HG03103 (cell line): ENCODE results near the gene SORCS1.
A peak's percentile ranks its signal among the peaks of the same experiment; 100 is the strongest.

Experiments used
- ATAC-seq: cut with Tn5 transposase; IDR thresholded peaks from one replicate; pipeline ENCODE4 v1.9.1; 2021; ENCODE audit warnings: low read depth; ENCODE audit not compliant: unreplicated experiment

Gene SORCS1

DNA sequence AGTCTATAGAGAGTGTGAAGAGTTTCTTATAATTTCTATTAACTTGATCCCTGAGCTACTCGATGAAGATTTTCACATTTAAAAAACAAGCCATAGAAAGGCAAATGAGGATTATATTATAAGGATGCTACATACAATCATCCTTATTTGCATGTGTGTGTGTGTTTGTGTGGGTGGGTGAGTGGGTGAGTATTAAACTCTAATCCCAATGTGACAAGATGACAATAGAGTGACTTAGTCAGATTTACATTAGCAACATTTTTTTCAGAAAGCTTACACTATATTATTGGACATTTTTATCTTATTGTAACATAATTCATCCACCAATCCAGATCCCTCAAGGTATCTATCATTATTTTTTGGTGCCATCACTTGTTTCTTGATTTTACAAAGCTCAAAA is 331.7 kb downstream of the SORCS1 start:
- no peak for ATAC-seq

DNA sequence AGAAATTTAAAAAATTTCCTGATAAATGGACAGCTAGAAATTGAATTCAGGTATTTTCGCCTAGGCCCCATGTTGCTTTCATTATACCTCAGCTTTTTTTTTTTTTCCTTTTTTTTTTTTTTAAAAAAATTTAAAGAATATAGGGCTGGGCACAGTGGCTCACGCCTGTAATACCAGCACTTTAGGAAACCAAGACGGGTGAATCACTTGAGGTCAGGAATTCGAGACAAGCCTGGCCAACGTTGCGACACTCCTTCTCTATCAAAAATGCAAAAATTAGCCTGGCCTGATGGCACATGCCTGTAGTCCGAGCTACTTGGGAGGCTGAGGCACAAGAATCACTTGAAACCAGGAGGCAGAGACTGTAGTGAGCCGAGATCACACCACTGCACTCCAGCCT is 334.0 kb downstream of the SORCS1 start:
- ATAC-seq: no peak

GRCh38 chr10:106830006-106830405 is 334.5 kb downstream of the SORCS1 start:
- ATAC-seq: no peak

- no peak for ATAC-seq
Measured at GRCh38 chr10:106826716-106827115, 337.8 kb downstream of the SORCS1 start.

DNA sequence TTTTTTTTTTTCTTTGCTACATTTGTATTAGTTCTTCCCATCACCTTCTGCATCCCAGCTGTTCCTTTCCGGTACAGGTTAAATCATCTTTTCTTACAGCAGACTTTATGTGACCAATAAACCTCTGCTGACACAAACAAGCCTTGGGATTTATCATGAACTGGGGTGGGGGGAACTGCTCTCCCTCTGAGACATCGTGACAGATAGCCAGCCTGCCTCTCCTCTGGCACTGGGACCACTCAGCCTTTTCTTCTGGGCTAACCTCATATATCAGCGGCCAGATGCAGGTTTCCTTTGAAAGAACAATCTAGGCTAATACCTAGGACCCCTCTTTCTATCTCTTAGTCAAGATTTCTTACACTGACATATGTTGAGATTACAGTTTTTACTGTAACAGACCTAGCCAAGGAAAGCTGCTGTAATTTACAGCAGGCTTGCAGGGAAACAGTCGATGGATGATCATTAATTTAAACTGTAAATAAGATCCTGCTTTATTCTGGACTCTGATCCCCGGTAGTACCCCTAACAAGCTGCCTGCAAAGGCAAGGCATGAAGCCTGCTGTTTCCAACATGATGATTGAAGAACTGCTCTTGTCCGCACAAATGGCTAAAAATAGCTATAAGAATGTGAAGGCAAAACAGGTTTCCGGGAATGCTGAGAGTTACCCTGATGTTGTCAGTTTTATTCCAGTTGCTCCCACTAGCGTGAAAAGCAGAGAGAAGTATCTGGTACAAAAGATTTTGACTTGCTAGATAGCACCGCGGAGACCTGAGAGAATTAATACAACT is 338.7 kb downstream of the SORCS1 start:
- ATAC-seq: no peak

DNA sequence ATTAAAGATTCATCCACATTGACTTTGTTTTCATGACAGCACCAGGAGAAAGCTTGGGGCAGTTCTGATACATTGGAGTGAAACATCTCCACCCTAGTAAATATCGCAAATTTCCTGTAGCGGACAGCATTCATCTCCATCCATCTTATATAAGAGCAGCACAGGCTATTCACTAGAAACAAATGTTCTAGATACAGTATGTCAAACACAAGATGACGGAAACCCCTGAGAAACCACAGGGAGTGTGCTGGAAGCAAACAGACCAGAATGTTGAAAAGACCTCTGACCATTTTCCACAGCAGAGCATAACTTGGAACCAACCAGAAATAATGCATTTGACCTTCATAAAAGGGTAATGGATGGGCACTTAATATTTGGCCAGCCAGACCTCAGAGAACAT is 343.9 kb downstream of the SORCS1 start:
- no peak for ATAC-seq

DNA sequence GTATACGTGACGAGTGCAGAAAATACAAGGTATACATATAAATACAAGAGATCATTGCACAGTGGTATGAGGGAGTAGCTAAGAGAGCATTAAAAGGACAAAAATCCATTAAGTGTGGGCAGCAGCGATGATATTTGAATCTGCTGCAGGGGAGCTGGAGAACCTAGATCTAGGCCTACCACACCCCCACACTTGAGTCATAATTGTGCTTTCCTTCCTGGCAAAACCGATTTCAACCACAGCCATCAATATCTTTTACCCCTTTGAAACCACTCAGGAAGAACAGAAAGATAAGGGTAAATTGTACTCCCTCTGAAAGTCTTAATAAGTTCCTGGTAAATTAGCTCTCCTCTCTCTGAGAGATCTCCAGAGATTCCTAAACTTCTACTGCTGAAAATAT is 345.0 kb downstream of the SORCS1 start:
- ATAC-seq: no peak

GRCh38 chr10:106816318-106817085 is 348.0 kb downstream of the SORCS1 start:
- no peak for ATAC-seq

GRCh38 chr10:106815427-106816043 is 349.0 kb downstream of the SORCS1 start:
- no peak for ATAC-seq

GRCh38 chr10:106804992-106805582 is 359.4 kb downstream of the SORCS1 start:
- ATAC-seq: no peak

DNA sequence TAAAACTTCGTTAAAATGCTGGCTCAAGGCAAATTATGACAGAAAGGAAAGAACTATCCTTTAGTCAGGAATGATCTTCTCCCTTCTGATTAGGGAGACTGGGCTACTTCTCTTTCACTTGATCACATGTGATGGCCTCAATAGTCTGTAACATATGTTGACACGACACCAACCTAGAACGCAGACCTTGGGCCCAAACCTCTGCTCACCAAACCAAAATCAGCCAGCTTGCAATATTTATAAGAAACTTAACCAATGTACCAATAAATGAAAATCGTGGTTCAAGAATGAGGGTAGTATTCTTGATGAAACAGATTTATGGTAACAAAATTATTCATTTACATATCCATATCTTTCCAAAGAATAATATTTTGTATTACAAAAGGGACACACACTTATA is 361.6 kb downstream of the SORCS1 start:
- ATAC-seq: no peak

DNA sequence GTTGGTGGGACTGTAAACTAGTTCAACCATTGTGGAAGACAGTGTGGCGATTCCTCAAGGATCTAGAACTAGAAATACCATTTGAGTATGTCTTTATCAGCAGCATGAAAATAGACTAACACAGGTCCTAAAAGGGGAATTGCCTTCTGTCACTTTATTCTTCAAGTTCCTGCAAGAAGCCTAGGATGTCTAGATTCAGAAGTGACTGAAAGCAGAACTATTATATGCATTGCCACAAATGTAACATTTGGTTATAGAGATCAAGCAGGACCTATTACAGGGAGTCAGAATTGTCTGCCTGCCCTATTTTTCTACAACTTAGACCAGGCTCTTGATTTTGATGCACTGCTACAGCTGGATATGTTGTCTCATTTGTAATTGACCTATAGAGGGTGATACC is 364.7 kb downstream of the SORCS1 start:
- ATAC-seq: no peak

- ATAC-seq: peak; percentile 93
Measured at GRCh38 chr10:106795619-106796018, 368.9 kb downstream of the SORCS1 start.

- ATAC-seq: no peak
Measured at GRCh38 chr10:106793617-106794016, 370.9 kb downstream of the SORCS1 start.

- no peak for ATAC-seq
Measured at GRCh38 chr10:106789623-106790022, 374.9 kb downstream of the SORCS1 start.

- ATAC-seq: no peak
Measured at GRCh38 chr10:106788982-106789381, 375.5 kb downstream of the SORCS1 start.

DNA sequence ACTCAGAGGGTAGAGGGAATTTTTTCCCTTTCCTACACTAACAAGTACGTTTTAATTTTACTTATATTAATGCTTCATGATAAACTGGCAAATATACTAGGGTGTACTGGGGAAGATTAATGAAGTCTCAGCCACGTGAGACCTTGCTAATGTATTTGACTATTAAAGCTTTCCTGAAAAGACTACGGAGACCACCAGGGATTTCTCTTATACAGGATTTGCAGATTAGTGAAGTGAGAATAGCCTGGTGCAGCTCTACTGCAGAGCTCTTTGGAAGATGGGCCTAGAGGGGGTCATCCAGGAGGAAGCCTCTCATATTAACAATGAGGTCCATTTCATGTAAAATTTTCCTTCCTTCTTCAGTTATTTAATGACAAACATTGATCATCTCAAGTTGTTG is 379.0 kb downstream of the SORCS1 start:
- no peak for ATAC-seq

DNA sequence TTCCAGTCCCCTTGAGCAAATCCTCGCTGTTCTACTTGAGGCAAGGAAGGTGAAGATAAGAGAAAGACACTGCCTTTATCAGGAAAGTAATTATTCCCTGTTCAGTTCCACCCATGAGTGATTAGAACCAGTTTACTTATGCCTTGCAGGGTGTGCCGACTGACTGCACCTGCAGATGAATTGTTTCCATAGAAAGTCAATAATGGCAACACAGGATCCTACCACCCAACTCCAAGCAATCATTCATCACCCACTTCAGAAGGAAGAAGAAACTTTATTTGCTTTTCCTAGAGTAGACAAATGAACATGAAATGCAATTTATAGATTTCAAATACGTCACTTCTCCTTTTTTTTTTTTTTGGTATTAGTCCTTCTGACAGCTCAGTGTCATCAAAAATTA is 383.9 kb downstream of the SORCS1 start:
- ATAC-seq: no peak

DNA sequence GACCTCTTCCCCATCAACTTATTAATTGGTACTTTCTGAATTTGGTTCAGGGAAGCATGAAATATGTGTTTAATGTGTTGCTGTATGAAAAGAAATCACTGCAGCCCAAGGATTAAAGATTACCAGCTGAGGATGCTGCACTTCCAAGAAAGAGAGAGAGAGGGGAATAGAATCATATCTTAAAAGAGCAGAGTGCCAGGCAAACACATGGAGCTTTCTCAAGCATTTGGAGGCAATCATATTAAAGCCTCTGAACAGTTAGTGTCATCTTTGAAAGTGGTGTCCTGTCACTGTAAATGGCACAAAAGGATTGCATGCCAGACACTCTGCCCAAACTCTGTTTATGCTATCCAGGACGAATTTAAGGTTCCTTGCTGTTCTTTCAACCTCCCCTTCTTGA is 386.7 kb downstream of the SORCS1 start:
- ATAC-seq: no peak

- ATAC-seq: no peak
Measured at GRCh38 chr10:106775127-106775526, 389.4 kb downstream of the SORCS1 start.

DNA sequence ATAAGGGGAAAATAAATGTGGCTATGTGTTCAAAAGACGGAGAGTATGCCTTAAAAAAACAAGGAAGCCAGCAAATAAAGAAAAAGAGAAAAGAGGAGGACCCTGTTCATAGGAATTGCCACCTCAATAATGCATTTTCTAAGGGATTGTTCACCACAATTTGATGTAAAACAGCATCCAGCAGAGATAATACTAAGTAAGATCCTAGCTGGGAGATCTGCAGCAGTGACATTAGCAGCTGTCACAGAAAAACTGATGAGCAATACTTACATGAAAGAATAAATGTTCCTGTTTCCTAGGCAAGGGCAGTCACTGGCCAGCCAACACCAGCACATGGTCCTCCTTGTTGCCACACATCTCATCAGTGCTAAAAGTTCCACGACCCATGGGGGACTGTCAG is 391.5 kb downstream of the SORCS1 start:
- no peak for ATAC-seq
